Activated CD8-positive, alpha-beta memory T cell treated with anti-CD3 and anti-CD28 coated beads, Interleukin-2, amount 50 U/mL, for 1 hour (primary cell): ENCODE measurements around the gene ACTG1.

Source experiments
- DNase-seq: peaks from one replicate; pipeline ENCODE4 v3.0.0-alpha.2; 2020; ENCODE audit errors: extremely low read depth

ACTG1 gene

GRCh38 chr17:81512562-81513371 lies at the start of gene ACTG1:
Gene ACTG1, minus strand, starts transcription at chr17:81512799. Its CDS starts 445 bp downstream, at chr17:81512354.
- DNase-seq = peak; percentile 80

GRCh38 chr17:81561494-81561885 lies 48.9 kb upstream of the ACTG1 start:
- no peak for DNase-seq

DNA sequence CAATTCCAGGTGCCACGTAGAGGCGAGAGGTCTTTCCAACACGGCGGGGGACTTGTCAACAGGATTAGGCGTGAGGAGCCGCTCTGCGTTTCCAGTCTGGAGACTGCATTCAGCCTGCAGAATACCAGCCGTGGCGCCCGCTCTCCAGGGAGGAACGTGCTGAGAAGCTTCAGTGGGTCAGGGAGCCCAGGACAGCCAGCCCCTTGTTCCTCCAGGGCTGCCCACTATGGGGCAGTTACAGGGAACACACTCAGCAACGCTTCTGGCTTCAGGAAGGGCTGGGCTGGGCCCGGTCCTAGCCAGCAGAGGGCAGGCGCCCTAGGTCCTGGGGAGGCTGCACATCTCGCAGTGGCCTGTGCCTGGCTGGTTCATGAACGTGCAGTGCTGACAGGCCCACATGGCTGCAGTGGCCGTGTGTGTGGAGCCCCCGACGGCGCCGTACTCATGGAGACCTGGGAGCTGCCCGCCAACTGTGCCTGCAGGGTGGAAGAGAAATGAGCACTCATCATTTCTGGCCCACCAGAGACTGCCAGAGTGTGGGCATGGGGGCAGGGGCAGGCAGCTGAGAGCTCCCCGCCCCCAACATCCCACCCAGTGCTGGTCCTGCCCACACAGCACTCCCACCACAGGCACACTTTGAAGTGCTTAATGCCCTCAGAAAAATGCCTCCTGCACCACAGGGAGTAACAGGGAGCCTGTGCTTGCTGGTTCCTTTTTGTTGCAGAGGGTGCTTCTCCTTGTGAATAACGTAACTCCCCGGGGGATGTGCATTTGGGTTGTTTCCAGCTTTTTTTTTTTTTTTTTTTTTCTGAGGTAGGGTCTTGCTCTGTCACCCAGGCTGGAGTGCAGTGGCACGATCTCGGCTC lies 46.6 kb upstream of the ACTG1 start:
- no peak for DNase-seq

DNA sequence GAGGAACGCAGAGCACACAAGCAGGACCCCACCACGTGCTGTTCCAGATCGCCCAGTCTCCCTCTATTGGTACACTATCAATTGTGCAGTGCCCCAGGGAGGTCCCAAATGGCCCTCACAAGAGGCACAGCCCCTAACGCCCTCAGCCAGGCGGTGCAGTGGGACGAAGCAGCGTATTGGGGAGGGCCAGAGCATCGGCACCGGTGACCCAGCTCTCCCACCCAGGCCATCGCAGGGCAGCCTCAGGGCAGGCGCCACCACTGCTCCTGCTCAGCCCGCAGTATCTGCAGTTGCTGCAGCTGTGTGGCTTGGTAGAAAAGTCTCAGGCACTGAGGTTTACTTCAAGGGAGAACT lies 45.5 kb upstream of the ACTG1 start:
- DNase-seq = no peak

DNA sequence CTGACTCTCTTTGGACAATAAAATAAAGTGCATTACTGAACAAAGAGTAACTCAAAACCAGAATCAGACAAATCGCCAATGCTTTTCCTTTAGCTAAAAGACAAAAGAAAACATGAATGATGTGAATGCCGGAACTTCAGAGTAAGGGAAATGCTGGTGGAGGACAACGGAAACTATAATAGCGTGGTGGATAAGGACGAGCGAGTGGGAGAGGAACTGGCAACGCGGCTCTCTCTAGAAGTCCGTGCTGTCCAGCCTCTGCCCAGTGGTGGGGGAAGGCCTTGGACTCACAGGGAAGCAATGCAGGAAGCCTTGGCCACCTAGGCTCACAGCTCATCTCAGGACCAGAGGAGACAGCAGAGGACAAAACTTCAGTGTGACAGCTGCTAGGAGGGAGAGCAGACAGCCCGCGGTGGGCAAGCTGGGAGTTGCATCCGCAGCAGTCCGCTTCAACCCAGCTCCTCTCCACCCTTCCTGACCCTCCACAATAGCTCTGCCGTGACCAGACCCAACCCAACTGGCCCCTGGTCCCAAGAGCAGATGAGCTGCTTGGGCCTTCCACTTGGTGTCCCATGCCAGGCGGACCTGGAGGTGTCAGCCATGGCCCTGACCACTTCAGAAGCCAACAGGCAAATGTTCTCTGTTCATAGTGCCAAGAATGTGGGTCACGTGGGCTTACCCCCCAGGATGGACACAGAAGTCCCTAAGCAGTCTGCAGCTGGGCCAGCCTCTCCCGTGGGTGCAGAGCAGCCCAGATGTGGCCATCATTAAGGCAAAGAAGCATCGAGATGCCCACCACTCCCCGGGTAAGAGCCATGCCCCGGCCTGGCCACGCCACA lies 44.9 kb upstream of the ACTG1 start:
- DNase-seq = no peak

- DNase-seq = no peak
Observed at GRCh38 chr17:81556863-81557262, 44.3 kb upstream of the ACTG1 start.

DNA sequence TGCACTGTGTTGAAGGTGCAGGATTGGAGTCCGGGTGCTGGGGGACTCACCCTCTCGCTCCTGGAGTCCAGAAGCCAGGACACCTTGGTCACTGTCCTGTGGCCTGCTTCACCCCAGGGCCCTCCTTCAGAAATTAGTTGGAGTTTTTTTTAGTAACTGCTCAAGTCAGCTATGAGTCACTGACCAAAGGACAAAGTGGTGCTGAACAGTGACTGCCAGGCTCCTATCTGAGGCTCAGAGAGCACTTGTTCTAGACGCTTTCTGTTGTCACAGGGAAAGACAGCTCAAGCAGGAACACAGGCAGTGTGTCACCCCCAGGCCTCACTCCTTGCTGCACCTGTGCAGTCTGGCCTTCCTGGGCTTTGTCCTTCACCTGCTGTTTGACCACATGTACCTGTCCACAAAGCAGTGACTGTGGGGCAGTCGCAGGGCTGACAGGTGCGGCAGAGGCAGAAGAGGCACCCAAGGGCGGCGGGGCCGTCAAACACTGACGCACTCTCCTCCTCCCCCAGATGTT lies 43.6 kb upstream of the ACTG1 start:
- DNase-seq = no peak

- no peak for DNase-seq
Observed at GRCh38 chr17:81553616-81554181, 41.1 kb upstream of the ACTG1 start.

- DNase-seq = peak; percentile 45
Observed at GRCh38 chr17:81553018-81553615, 40.5 kb upstream of the ACTG1 start.

DNA sequence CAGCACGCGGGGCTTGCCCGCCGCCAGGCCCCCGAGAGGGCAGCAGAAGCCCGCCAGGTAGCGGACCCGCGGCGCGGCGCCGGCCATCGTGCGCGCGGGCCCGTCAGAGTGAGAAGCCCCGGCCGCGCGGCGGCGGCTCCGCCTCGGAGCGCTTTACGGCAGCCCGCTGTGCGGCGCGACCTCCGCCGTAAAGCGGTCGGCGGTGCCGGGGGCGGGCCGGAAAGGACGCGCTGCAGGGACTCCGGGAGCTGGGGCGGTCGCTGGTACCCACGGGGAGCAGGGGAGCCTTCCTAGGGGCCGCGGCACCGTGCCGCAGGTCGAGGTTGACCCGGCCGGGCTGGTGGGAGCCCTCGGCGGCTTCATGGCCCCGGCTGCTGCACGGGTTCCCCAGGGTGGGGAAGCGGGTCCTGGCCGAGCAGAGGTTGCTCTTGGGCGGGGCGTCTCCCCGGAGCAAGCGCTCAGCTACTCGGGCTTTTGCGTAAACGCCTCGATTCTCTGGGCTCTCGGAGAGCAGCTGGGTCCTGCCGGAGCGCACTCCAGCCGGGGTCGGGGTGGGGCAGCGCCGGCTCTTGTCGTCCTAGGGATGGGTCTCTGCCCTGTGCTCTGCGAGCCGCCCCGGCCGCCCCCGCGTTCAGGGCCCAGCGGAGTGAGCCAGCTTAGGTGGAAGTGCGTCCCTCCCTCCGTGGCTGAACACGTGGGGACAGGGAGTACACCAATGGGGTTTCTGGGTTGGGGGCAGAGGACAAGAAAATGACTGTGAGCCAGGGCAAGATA lies 39.8 kb upstream of the ACTG1 start, which contains the start of gene FAAP100:
Gene FAAP100 (minus strand): TSS at position 110 of the 774 bp plus-strand sequence. CDS start 23 bp downstream, at position 87.
- DNase-seq = no peak

GRCh38 chr17:81551458-81552243 lies 39.1 kb upstream of the ACTG1 start:
- no peak for DNase-seq

- no peak for DNase-seq
Observed at GRCh38 chr17:81550830-81551457, 38.3 kb upstream of the ACTG1 start.

DNA sequence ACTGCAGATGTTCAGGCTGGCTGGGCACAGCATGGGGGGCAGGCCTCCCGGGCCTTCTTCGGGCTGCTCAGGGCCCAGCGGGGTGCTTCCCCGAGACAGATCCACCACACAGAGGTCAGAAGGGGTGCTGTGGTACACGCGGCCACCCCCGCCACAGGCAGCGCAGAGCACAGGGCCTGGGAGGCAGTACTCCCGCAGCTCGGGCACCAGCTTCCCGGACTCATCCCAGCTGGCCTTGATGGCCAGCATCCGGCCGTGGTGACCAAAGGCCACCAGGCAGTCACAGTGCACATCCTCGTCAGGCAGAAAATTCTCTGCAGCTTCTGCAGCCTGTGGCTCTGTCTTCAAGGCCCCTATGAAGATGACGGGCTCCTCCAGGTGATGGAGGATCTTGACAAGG lies 37.7 kb upstream of the ACTG1 start:
- DNase-seq = no peak

DNA sequence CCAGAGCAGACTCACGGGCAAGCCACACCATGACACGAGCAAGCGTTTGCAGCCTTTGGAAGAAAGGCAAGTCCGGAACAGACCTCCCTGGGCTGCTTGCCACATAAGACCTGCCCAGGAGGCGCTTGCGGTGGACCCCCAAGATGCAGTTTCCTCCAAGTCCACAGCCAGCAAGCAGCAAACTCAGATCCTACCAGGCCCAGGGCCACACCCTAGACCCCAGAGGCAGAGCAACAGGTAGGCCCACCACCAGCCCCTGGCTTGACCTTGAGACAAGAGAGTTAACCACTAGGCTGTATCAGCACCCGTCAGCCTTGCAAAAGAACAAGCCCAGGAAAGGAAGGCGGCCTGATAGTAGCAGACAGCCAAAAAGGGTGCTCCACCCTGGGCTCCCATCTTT lies 37.2 kb upstream of the ACTG1 start:
- DNase-seq = no peak

DNA sequence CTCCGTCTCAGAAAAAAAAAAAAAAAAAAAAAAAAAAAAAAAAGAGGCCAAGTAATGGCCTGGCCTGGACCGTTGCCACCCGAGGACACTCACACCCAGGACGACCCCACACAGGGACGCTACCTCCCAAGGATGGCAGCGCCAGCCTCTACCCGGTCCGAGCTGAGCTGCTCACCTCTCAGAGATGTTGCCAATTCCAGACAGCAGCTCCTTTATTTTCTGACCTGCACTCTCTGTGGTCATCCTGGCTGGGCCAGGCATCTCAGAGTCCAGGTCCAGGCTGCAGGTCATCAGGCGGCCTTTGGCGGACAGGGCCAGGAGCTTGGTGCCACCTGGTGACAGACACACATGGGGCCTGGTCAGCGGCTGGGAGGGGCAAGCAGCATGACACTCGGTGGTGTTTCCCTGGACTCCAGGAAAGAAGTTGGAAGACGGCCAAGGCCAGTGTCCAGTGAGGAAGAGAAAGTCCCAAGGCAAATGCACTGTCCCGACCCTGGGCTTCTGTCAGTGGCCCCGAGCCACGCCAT lies 36.5 kb upstream of the ACTG1 start:
- DNase-seq = no peak

- no peak for DNase-seq
Observed at GRCh38 chr17:81547614-81547982, 35.0 kb upstream of the ACTG1 start.

- no peak for DNase-seq
Observed at GRCh38 chr17:81546906-81547613, 34.5 kb upstream of the ACTG1 start.
